ENCODE measurements around the gene WAC.
"Not testable (repeated sequence)": the region's sequence is repeated elsewhere in the genome, so short reads cannot be mapped to it uniquely, and the experiment has no call there.

DNA sequence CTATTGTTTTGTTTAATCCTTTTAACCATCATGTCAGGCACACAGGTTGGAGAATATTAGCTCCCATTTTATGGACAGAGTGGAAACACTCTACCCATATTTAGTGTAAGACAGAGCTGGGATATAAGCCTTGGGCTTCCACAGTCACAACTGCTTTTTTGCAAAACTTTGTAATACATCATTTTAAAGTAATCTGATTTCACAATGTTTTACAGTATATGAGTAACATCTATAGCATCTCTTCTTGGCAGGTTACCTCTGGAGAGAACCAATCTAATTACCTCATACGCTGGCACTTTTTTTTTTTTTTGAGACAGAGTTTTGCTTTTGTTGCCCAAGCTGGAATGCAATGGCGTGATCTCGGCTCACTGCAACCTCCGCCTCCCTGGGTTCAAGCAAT, 12.1 kb upstream of the WAC start:
- TF ChIP-seq, protein P1, sequence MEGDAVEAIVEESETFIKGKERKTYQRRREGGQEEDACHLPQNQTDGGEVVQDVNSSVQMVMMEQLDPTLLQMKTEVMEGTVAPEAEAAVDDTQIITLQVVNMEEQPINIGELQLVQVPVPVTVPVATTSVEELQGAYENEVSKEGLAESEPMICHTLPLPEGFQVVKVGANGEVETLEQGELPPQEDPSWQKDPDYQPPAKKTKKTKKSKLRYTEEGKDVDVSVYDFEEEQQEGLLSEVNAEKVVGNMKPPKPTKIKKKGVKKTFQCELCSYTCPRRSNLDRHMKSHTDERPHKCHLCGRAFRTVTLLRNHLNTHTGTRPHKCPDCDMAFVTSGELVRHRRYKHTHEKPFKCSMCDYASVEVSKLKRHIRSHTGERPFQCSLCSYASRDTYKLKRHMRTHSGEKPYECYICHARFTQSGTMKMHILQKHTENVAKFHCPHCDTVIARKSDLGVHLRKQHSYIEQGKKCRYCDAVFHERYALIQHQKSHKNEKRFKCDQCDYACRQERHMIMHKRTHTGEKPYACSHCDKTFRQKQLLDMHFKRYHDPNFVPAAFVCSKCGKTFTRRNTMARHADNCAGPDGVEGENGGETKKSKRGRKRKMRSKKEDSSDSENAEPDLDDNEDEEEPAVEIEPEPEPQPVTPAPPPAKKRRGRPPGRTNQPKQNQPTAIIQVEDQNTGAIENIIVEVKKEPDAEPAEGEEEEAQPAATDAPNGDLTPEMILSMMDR (IDR thresholded peaks at IDR 0.05) = not testable (repeated sequence)
- not testable (repeated sequence) for TF ChIP-seq NRF1 (IDR thresholded peaks at IDR 0.05; ENCODE audit: low read depth, low read length); YY1 (IDR thresholded peaks at IDR 0.05; ENCODE audit: low read depth); GATA2 (CRISPR knock-in tag; IDR thresholded peaks at IDR 0.05); POLR2AphosphoS5 (IDR thresholded peaks at IDR 0.05; ENCODE audit: low read depth, low read length); CHD2 (IDR thresholded peaks at IDR 0.05; ENCODE audit: low read length, partially characterized antibody); MXI1 (IDR thresholded peaks at IDR 0.05; ENCODE audit: low read depth, low read length)
- TF ChIP-seq, protein P2, sequence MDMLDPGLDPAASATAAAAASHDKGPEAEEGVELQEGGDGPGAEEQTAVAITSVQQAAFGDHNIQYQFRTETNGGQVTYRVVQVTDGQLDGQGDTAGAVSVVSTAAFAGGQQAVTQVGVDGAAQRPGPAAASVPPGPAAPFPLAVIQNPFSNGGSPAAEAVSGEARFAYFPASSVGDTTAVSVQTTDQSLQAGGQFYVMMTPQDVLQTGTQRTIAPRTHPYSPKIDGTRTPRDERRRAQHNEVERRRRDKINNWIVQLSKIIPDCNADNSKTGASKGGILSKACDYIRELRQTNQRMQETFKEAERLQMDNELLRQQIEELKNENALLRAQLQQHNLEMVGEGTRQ (IDR thresholded peaks at IDR 0.05; ENCODE audit: borderline replicate concordance, low read depth, low read length) = not testable (repeated sequence)
- TF ChIP-seq, protein P3, sequence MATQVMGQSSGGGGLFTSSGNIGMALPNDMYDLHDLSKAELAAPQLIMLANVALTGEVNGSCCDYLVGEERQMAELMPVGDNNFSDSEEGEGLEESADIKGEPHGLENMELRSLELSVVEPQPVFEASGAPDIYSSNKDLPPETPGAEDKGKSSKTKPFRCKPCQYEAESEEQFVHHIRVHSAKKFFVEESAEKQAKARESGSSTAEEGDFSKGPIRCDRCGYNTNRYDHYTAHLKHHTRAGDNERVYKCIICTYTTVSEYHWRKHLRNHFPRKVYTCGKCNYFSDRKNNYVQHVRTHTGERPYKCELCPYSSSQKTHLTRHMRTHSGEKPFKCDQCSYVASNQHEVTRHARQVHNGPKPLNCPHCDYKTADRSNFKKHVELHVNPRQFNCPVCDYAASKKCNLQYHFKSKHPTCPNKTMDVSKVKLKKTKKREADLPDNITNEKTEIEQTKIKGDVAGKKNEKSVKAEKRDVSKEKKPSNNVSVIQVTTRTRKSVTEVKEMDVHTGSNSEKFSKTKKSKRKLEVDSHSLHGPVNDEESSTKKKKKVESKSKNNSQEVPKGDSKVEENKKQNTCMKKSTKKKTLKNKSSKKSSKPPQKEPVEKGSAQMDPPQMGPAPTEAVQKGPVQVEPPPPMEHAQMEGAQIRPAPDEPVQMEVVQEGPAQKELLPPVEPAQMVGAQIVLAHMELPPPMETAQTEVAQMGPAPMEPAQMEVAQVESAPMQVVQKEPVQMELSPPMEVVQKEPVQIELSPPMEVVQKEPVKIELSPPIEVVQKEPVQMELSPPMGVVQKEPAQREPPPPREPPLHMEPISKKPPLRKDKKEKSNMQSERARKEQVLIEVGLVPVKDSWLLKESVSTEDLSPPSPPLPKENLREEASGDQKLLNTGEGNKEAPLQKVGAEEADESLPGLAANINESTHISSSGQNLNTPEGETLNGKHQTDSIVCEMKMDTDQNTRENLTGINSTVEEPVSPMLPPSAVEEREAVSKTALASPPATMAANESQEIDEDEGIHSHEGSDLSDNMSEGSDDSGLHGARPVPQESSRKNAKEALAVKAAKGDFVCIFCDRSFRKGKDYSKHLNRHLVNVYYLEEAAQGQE (IDR thresholded peaks at IDR 0.05; ENCODE audit: low read depth, low read length) = not testable (repeated sequence)
- TF ChIP-seq, protein P4, sequence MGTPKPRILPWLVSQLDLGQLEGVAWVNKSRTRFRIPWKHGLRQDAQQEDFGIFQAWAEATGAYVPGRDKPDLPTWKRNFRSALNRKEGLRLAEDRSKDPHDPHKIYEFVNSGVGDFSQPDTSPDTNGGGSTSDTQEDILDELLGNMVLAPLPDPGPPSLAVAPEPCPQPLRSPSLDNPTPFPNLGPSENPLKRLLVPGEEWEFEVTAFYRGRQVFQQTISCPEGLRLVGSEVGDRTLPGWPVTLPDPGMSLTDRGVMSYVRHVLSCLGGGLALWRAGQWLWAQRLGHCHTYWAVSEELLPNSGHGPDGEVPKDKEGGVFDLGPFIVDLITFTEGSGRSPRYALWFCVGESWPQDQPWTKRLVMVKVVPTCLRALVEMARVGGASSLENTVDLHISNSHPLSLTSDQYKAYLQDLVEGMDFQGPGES (IDR thresholded peaks at IDR 0.05; ENCODE audit: low read depth, low read length) = not testable (repeated sequence)

All from SK-N-SH (cell line).